ENCODE data around the gene CNOT6L.

Gene CNOT6L

DNA sequence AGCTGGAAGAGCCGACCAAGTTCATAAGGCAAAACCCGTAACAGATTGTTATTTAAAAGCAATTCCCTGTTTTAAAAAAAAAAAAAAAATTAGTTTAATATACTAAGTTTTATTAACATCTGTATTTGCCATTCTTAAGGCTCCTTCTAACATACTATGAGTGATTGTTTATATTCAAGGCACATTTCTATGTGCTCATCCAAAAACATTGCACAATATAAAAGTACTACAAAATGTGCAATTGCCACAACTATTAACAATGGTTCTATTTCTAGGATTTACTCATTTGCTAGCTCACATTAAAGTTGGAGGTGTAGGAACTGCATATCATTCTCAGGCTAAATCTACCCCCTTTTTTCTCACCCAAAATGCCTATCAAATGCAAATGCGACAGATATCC, 46.1 kb downstream of the CNOT6L start:
- DNase-seq (ENCODE audit: extremely low spot score) = no peak
- POLR2A ChIA-PET = no interaction called here
- CTCF ChIA-PET = no interaction called here
- TF ChIP-seq SUZ12 (IDR thresholded peaks at IDR 0.05) (no peak), LEF1 (IDR thresholded peaks at IDR 0.05; ENCODE audit: borderline replicate concordance) (no peak), FOXK2 (IDR thresholded peaks at IDR 0.05) (no peak), NFRKB (IDR thresholded peaks at IDR 0.05) (no peak)

GRCh38 chr4:77771566-77771965, 47.6 kb downstream of the CNOT6L start:
- DNase-seq (ENCODE audit: extremely low spot score) = no peak
- TF ChIP-seq L3MBTL2 (conservative IDR thresholded peaks at IDR 0.05) = no peak
- no peak for TF ChIP-seq ZNF384 (IDR thresholded peaks at IDR 0.05)
- no peak for TF ChIP-seq CTBP1 (IDR thresholded peaks at IDR 0.05; ENCODE audit: borderline replicate concordance)
- no peak for TF ChIP-seq ELF4 (IDR thresholded peaks at IDR 0.05)
- TF ChIP-seq BHLHE40 (IDR thresholded peaks at IDR 0.05; ENCODE audit: borderline replicate concordance) = no peak
- no peak for TF ChIP-seq SUZ12 (IDR thresholded peaks at IDR 0.05)
- no peak for TF ChIP-seq LEF1 (IDR thresholded peaks at IDR 0.05; ENCODE audit: borderline replicate concordance)
- TF ChIP-seq, protein P1, sequence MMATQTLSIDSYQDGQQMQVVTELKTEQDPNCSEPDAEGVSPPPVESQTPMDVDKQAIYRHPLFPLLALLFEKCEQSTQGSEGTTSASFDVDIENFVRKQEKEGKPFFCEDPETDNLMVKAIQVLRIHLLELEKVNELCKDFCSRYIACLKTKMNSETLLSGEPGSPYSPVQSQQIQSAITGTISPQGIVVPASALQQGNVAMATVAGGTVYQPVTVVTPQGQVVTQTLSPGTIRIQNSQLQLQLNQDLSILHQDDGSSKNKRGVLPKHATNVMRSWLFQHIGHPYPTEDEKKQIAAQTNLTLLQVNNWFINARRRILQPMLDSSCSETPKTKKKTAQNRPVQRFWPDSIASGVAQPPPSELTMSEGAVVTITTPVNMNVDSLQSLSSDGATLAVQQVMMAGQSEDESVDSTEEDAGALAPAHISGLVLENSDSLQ (IDR thresholded peaks at IDR 0.05) = no peak
- TF ChIP-seq HDGF (IDR thresholded peaks at IDR 0.05; ENCODE audit: borderline replicate concordance) = no peak
- TF ChIP-seq ARNT (IDR thresholded peaks at IDR 0.05) = no peak
- TF ChIP-seq TARDBP (IDR thresholded peaks at IDR 0.05) = no peak
- no peak for TF ChIP-seq NFRKB (IDR thresholded peaks at IDR 0.05)
- TF ChIP-seq FOXA1 (IDR thresholded peaks at IDR 0.05) = no peak
- ChIA-PET POLR2A (no interaction called here), CTCF (no interaction called here)

DNA sequence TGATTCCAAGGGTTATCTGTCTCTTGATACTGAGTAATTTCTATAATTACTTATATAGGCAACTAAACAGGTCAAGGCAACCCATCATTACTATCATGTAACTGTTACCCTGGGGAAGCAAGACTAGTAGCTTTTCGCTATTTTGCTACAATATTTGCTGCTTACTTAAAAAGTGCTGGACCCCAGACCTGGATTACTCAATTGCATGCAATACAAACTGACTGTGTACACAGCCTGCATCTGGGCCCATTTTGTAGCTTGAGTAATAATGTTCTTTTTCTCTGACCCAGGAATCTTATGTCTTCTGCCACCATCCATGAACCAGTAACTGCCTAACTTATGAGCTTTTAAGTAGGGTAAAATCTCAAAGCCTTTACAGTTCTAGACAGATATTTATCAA, 53.4 kb downstream of the CNOT6L start:
- ChIA-PET POLR2A (no interaction called here), CTCF (no interaction called here)
- no peak for DNase-seq (ENCODE audit: extremely low spot score)
- TF ChIP-seq ZNF384 (IDR thresholded peaks at IDR 0.05) (no peak), SUZ12 (IDR thresholded peaks at IDR 0.05) (no peak), FOXM1 (IDR thresholded peaks at IDR 0.05; ENCODE audit: borderline replicate concordance) (no peak), BHLHE40 (IDR thresholded peaks at IDR 0.05; ENCODE audit: borderline replicate concordance) (no peak), ARNT (IDR thresholded peaks at IDR 0.05) (no peak), TARDBP (IDR thresholded peaks at IDR 0.05) (no peak), NFRKB (IDR thresholded peaks at IDR 0.05) (no peak), FOXA1 (IDR thresholded peaks at IDR 0.05) (no peak)
- TF ChIP-seq, protein P1 (IDR thresholded peaks at IDR 0.05) = no peak

DNA sequence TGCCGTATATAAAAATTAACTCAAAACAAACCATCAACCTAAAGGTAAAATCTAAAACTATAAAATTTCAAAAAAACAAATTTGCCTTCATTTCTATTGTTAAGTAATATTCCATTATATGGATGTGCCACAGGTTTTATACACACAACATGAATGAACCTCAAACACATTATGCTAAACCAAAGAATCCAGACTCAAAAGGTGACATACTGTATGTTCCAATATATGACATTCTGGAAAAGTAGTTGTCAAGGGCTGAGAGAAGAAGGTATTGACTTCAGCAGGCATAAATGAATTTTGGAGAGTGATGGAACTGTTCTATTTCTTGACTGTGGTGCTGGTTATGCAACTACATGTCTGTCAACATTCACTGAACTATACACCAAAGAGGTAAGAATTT, 56.6 kb downstream of the CNOT6L start:
- no peak for DNase-seq (ENCODE audit: extremely low spot score)
- CTCF ChIA-PET = no interaction called here
- POLR2A ChIA-PET = no interaction called here
- no peak for TF ChIP-seq FOXK2 (IDR thresholded peaks at IDR 0.05)
- no peak for TF ChIP-seq NFRKB (IDR thresholded peaks at IDR 0.05)

- TF ChIP-seq, protein P1 (IDR thresholded peaks at IDR 0.05) = no peak
- TF ChIP-seq L3MBTL2 (conservative IDR thresholded peaks at IDR 0.05) (no peak), ELF4 (IDR thresholded peaks at IDR 0.05) (no peak), BHLHE40 (IDR thresholded peaks at IDR 0.05; ENCODE audit: borderline replicate concordance) (no peak), ZNF384 (IDR thresholded peaks at IDR 0.05) (no peak), CTBP1 (IDR thresholded peaks at IDR 0.05; ENCODE audit: borderline replicate concordance) (no peak), LEF1 (IDR thresholded peaks at IDR 0.05; ENCODE audit: borderline replicate concordance) (no peak), SP1 (IDR thresholded peaks at IDR 0.05) (no peak), FOXK2 (IDR thresholded peaks at IDR 0.05) (no peak), FOXA1 (IDR thresholded peaks at IDR 0.05) (no peak), FOXM1 (IDR thresholded peaks at IDR 0.05; ENCODE audit: borderline replicate concordance) (no peak), SUZ12 (IDR thresholded peaks at IDR 0.05) (no peak), ARNT (IDR thresholded peaks at IDR 0.05) (no peak), HDGF (IDR thresholded peaks at IDR 0.05; ENCODE audit: borderline replicate concordance) (no peak), TARDBP (IDR thresholded peaks at IDR 0.05) (no peak), NFRKB (IDR thresholded peaks at IDR 0.05) (no peak)
- ChIA-PET POLR2A (no interaction called here), CTCF (no interaction called here)
- DNase-seq (ENCODE audit: extremely low spot score) = no peak
These were observed 57.6 kb downstream of the CNOT6L start for GRCh38 chr4:77761595-77761994.

- ChIA-PET CTCF (interaction anchor here (0.5 kb wide), 1 partner anchor 157 kb away, joined by 3 read pairs; no protein-coding TSS in a partner anchor), POLR2A (no interaction called here)
- TF ChIP-seq HDGF (IDR thresholded peaks at IDR 0.05; ENCODE audit: borderline replicate concordance) (no peak), NFRKB (IDR thresholded peaks at IDR 0.05) (no peak), TARDBP (IDR thresholded peaks at IDR 0.05) (no peak), ZNF384 (IDR thresholded peaks at IDR 0.05) (no peak)
- TF ChIP-seq, protein P1 (IDR thresholded peaks at IDR 0.05) = no peak
- DNase-seq (ENCODE audit: extremely low spot score) = no peak
These were observed 60.4 kb downstream of the CNOT6L start for GRCh38 chr4:77758804-77759203.

DNA sequence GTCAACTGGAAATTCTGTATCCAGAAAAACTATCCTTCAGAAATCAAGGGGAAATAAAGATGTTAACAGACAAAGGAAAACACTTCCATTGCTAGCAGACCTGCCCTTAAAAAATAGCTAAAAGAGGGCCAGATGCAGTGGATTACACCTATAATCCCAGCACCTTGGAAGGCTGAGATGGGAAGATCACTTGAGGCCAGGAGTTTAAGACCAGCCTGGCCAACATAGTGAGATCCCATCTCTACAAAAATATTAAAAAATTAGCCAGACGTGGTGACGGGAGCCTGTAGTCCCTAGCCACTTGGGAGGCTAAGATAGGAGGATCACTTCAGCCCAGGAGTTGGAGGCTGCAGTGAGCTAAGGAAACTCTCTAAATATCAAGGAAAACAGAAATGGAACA, 67.4 kb downstream of the CNOT6L start:
- no peak for DNase-seq (ENCODE audit: extremely low spot score)
- POLR2A ChIA-PET = no interaction called here
- CTCF ChIA-PET = no interaction called here
- no peak for TF ChIP-seq CTBP1 (IDR thresholded peaks at IDR 0.05; ENCODE audit: borderline replicate concordance)
- TF ChIP-seq, protein P1 (IDR thresholded peaks at IDR 0.05) = no peak
- TF ChIP-seq ELF4 (IDR thresholded peaks at IDR 0.05) = no peak
- no peak for TF ChIP-seq L3MBTL2 (conservative IDR thresholded peaks at IDR 0.05)
- no peak for TF ChIP-seq TARDBP (IDR thresholded peaks at IDR 0.05)
- no peak for TF ChIP-seq LEF1 (IDR thresholded peaks at IDR 0.05; ENCODE audit: borderline replicate concordance)
